Activated CD4-positive, CD25-positive, alpha-beta regulatory T cell (primary cell): ENCODE data around the gene SIVA1.

Source experiments
- DNase-seq, 4 experiments: peaks; one replicate each; lab custom pipeline; 2025; lab: John Stamatoyannopoulos, UW

SIVA1 gene

GRCh38 chr14:104784846-104785707, 32.1 kb downstream of the SIVA1 start:
- DNase-seq: no peak

- no peak for DNase-seq
These were observed 32.7 kb downstream of the SIVA1 start for GRCh38 chr14:104785708-104786080.

GRCh38 chr14:104786091-104786586, 33.2 kb downstream of the SIVA1 start:
- DNase-seq: no peak

GRCh38 chr14:104786726-104787675, 34.1 kb downstream of the SIVA1 start:
- no peak for DNase-seq

GRCh38 chr14:104787736-104788135, 34.8 kb downstream of the SIVA1 start:
- DNase-seq: no peak

- DNase-seq: no peak
These were observed 35.3 kb downstream of the SIVA1 start for GRCh38 chr14:104788161-104788818.

- no peak for DNase-seq
These were observed 36.1 kb downstream of the SIVA1 start for GRCh38 chr14:104788873-104789663.

- DNase-seq: no peak
These were observed 37.1 kb downstream of the SIVA1 start for GRCh38 chr14:104789752-104790743.

GRCh38 chr14:104791425-104791824, 38.5 kb downstream of the SIVA1 start:
- DNase-seq: no peak

- no peak for DNase-seq
These were observed 39.3 kb downstream of the SIVA1 start for GRCh38 chr14:104792101-104792884.

GRCh38 chr14:104792945-104793702, 40.2 kb downstream of the SIVA1 start:
- no peak for DNase-seq

- DNase-seq: no peak
These were observed 40.7 kb downstream of the SIVA1 start for GRCh38 chr14:104793703-104793959.

- no peak for DNase-seq
These were observed 41.2 kb downstream of the SIVA1 start for GRCh38 chr14:104794099-104794498.

GRCh38 chr14:104794631-104794992, 41.7 kb downstream of the SIVA1 start:
- no peak for DNase-seq

- DNase-seq: no peak
These were observed 42.2 kb downstream of the SIVA1 start, which contains the start of gene AKT1 for GRCh38 chr14:104794993-104795780. AKT1 (minus strand) TSS chr14:104795748; CDS start chr14:104792643, 3,105 bp downstream.

GRCh38 chr14:104795781-104796686, 43.1 kb downstream of the SIVA1 start:
- DNase-seq: peak; percentile 16 to 56 (median 36)

- no peak for DNase-seq
These were observed 43.7 kb downstream of the SIVA1 start for GRCh38 chr14:104796687-104797081.
